Measurements from ENCODE around the gene CTIF.

CTIF gene

DNA sequence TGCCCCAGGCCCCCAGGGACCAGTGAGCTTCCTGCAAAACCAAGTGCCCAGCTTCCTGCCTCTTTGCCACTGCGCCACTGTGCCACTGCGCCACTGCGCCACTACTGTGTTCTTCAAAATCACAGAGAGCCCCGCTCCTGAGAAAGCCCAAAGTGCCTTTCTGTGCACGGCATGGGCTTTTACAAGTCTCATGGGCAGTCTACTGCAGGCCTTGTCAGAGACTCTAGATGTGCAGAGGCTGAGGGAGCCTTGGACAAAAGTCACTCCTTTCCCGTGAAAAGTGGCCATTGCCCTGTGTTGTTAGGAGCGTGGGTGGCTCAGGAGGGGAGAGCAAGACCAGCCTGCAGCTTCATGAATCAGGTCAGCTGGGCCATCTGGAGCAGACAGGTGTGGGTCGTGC, 231.4 kb downstream of the CTIF start:
- TF ChIP-seq EZH2phosphoT487 (conservative IDR thresholded peaks at IDR 0.05; ENCODE audit: low read length), result no peak
- TF ChIP-seq, protein P1, sequence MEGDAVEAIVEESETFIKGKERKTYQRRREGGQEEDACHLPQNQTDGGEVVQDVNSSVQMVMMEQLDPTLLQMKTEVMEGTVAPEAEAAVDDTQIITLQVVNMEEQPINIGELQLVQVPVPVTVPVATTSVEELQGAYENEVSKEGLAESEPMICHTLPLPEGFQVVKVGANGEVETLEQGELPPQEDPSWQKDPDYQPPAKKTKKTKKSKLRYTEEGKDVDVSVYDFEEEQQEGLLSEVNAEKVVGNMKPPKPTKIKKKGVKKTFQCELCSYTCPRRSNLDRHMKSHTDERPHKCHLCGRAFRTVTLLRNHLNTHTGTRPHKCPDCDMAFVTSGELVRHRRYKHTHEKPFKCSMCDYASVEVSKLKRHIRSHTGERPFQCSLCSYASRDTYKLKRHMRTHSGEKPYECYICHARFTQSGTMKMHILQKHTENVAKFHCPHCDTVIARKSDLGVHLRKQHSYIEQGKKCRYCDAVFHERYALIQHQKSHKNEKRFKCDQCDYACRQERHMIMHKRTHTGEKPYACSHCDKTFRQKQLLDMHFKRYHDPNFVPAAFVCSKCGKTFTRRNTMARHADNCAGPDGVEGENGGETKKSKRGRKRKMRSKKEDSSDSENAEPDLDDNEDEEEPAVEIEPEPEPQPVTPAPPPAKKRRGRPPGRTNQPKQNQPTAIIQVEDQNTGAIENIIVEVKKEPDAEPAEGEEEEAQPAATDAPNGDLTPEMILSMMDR (IDR thresholded peaks at IDR 0.05; ENCODE audit: insufficient read depth, low read length, poor library complexity, severe bottlenecking), result no peak
- Histone ChIP-seq H3K9me2 (replicated peaks; ENCODE audit: insufficient read depth, low read length) (no peaks in the 10 kb centered on the region), H3K4me3 (ENCODE audit: insufficient read depth, low read length, poor library complexity, severe bottlenecking) (no peak overlapping the region), H3K27ac (ENCODE audit: low read depth, low read length) (no peak overlapping the region), H3K27me3 (ENCODE audit: low read length) (no peaks in the 10 kb centered on the region), H2AFZ (ENCODE audit: low read depth, low read length, severe bottlenecking) (no peak overlapping the region), H4K20me1 (ENCODE audit: low read depth, low read length) (no peaks in the 10 kb centered on the region), H3K36me3 (ENCODE audit: low read length) (no peaks in the 10 kb centered on the region), H3K9ac (ENCODE audit: low read length) (no peak overlapping the region), H3K79me2 (ENCODE audit: insufficient read depth, low read length) (no peaks in the 10 kb centered on the region), H3K4me2 (ENCODE audit: low read depth, low read length, poor library complexity, severe bottlenecking) (no peak overlapping the region), H3F3A (ENCODE audit: insufficient read depth) (no peaks in the 10 kb centered on the region), H3K9me3 (ENCODE audit: insufficient read depth, low read length) (no peaks in the 10 kb centered on the region)

- TF ChIP-seq, protein P1 (IDR thresholded peaks at IDR 0.05; ENCODE audit: insufficient read depth, low read length, poor library complexity, severe bottlenecking), result no peak
- TF ChIP-seq EZH2phosphoT487 (conservative IDR thresholded peaks at IDR 0.05; ENCODE audit: low read length), result no peak
- Histone ChIP-seq H3K9me2 (replicated peaks; ENCODE audit: insufficient read depth, low read length) (no peaks in the 10 kb centered on the region), H3K27me3 (ENCODE audit: low read length) (no peaks in the 10 kb centered on the region), H3K4me3 (ENCODE audit: insufficient read depth, low read length, poor library complexity, severe bottlenecking) (no peak overlapping the region), H3K79me2 (ENCODE audit: insufficient read depth, low read length) (no peaks in the 10 kb centered on the region), H3F3A (ENCODE audit: insufficient read depth) (no peaks in the 10 kb centered on the region), H3K9me3 (ENCODE audit: insufficient read depth, low read length) (no peaks in the 10 kb centered on the region), H3K27ac (ENCODE audit: low read depth, low read length) (no peak overlapping the region), H3K9ac (ENCODE audit: low read length) (no peak overlapping the region), H3K36me3 (ENCODE audit: low read length) (no peaks in the 10 kb centered on the region), H3K4me2 (ENCODE audit: low read depth, low read length, poor library complexity, severe bottlenecking) (no peak overlapping the region), H4K20me1 (ENCODE audit: low read depth, low read length) (no peaks in the 10 kb centered on the region), H2AFZ (ENCODE audit: low read depth, low read length, severe bottlenecking) (no peak overlapping the region)
Observed at GRCh38 chr18:48771641-48772375, 233.0 kb downstream of the CTIF start.

GRCh38 chr18:48772457-48772856, 233.6 kb downstream of the CTIF start:
- Histone ChIP-seq H4K20me1 (ENCODE audit: low read depth, low read length) (no peaks in the 10 kb centered on the region), H3F3A (ENCODE audit: insufficient read depth) (no peaks in the 10 kb centered on the region), H3K27ac (ENCODE audit: low read depth, low read length) (no peak overlapping the region), H3K79me2 (ENCODE audit: insufficient read depth, low read length) (no peaks in the 10 kb centered on the region), H3K9me3 (ENCODE audit: insufficient read depth, low read length) (no peaks in the 10 kb centered on the region), H3K9me2 (replicated peaks; ENCODE audit: insufficient read depth, low read length) (no peaks in the 10 kb centered on the region), H3K4me3 (ENCODE audit: insufficient read depth, low read length, poor library complexity, severe bottlenecking) (no peak overlapping the region), H3K9ac (ENCODE audit: low read length) (no peak overlapping the region), H2AFZ (ENCODE audit: low read depth, low read length, severe bottlenecking) (no peak overlapping the region), H3K4me2 (ENCODE audit: low read depth, low read length, poor library complexity, severe bottlenecking) (no peak overlapping the region), H3K36me3 (ENCODE audit: low read length) (no peaks in the 10 kb centered on the region), H3K27me3 (ENCODE audit: low read length) (no peaks in the 10 kb centered on the region)
- TF ChIP-seq, protein P1 (IDR thresholded peaks at IDR 0.05; ENCODE audit: insufficient read depth, low read length, poor library complexity, severe bottlenecking), result no peak
- no peak for TF ChIP-seq EZH2phosphoT487 (conservative IDR thresholded peaks at IDR 0.05; ENCODE audit: low read length)
